Myocyte (in vitro differentiated cells): ENCODE results near the gene CRTC1. TPM values are rescaled to one million over a fixed set of nuclear protein-coding genes. Genes with fewer than 3 reads are reported as not detected.
A peak's percentile ranks its signal among the peaks of the same experiment; 100 is the strongest.

Source experiments
- DNase-seq: peaks from one replicate; pipeline ENCODE4 v3.0.0-alpha.2; 2012; ENCODE audit warnings: low read depth
- polyA plus RNA-seq: library from polyadenylated mRNA; unstranded; fragments of >200 nt; gene quantifications from one replicate; pipeline ENCODE4 v1.2.1, GENCODE V29; 2012; ENCODE audit warnings: missing spikeins
- total RNA-seq: library from RNA; depleted of rRNA; stranded (reverse); fragments of >200 nt; gene quantifications from 2 replicates; pipeline ENCODE4 v1.2.3, GENCODE V29; 2014

Gene CRTC1
- 2.8 and 3.3 TPM in 2 replicates for total RNA-seq
- 18.6 TPM for polyA plus RNA-seq

- peak; percentile 85 for DNase-seq
These were observed at the start of gene CRTC1 for GRCh38 chr19:18683109-18683957. Gene CRTC1, plus strand, starts transcription at chr19:18683680. Its CDS starts 23 bp downstream, at chr19:18683703.

- no peak for DNase-seq
These were observed 48.7 kb upstream of the CRTC1 start for GRCh38 chr19:18634612-18635297.

GRCh38 chr19:18635831-18636182 lies 47.7 kb upstream of the CRTC1 start:
- DNase-seq: no peak

GRCh38 chr19:18636183-18636968 lies 47.1 kb upstream of the CRTC1 start:
- DNase-seq: peak; percentile 95

GRCh38 chr19:18636969-18637629 lies 46.4 kb upstream of the CRTC1 start, which contains the start of gene KLHL26:
Gene KLHL26, plus strand, starts transcription at chr19:18637028. Its CDS starts 27 bp downstream, at chr19:18637055.
- DNase-seq: no peak

- DNase-seq: no peak
These were observed 45.5 kb upstream of the CRTC1 start for GRCh38 chr19:18637673-18638630.

- no peak for DNase-seq
These were observed 43.7 kb upstream of the CRTC1 start for GRCh38 chr19:18639706-18640243.

GRCh38 chr19:18644196-18645034 lies 39.1 kb upstream of the CRTC1 start:
- DNase-seq: no peak

GRCh38 chr19:18645035-18645511 lies 38.4 kb upstream of the CRTC1 start:
- DNase-seq: no peak

- DNase-seq: no peak
These were observed 36.7 kb upstream of the CRTC1 start for GRCh38 chr19:18646535-18647370.

GRCh38 chr19:18647371-18647767 lies 36.1 kb upstream of the CRTC1 start:
- DNase-seq: no peak

GRCh38 chr19:18647807-18648206 lies 35.7 kb upstream of the CRTC1 start:
- DNase-seq: no peak

GRCh38 chr19:18648973-18649315 lies 34.5 kb upstream of the CRTC1 start:
- DNase-seq: no peak

- peak; percentile 88 for DNase-seq
These were observed 34.0 kb upstream of the CRTC1 start for GRCh38 chr19:18649371-18650020.

- DNase-seq: peak; percentile 35
These were observed 33.5 kb upstream of the CRTC1 start for GRCh38 chr19:18650021-18650390.

GRCh38 chr19:18650468-18651041 lies 32.9 kb upstream of the CRTC1 start:
- DNase-seq: peak; percentile 70

- DNase-seq: no peak
These were observed 32.2 kb upstream of the CRTC1 start for GRCh38 chr19:18651300-18651699.
